Measurements from ENCODE around the gene UBE4B. TPM values are rescaled to one million over a fixed set of nuclear protein-coding genes. Genes with fewer than 3 reads are reported as not detected.

Gene UBE4B
- total and polyA plus RNA-seq, 3 donors from 2014 or later: 26.1 to 63.3 (median 62.0) TPM

DNA sequence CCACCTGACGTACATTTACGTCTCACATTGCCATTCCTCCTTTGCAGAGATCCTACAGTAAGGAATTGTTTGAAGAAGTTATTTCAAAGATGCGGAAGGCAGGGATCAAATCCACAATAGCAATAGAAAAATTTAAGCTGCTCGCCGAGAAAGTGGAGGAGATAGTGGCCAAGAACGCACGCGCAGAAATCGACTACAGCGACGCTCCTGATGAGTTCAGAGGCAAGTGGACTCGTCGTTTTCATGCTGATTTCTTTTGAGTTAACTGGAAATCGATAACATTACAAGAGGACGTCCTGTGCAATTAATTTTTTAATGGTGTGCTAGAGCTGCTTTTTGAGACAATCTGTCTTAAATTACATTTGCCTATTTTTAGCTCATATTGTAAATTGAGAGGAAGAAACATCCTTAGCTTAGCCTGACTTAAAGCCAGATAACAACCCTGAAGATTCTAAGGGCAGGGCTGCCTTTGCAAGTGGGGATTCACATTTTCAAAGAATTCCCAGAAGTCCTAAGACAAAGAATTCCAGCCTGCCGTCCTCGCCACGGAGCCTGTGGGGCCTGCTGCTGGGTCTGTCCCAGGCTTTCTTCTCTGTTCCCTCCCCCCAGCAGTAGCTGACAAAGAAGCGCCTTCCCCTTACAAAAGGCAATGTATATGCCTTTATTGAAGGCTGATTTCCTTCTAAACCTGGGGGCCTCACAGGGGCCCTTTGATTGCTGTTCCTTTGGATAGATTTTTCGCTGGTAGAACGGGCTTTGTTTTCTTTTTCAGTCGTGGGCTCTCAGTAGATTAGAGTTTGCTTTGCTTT, 146.0 kb downstream of the UBE4B start:
- Histone ChIP-seq H3K27ac (no peak overlapping the region), H3K4me3 (no peak overlapping the region), H3K4me1 (no peaks in the 10 kb centered on the region), H3K36me3 (ENCODE audit: low read depth, missing control alignments) (no peaks in the 10 kb centered on the region), H3K27me3 (no peaks in the 10 kb centered on the region), H3K9me3 (no peaks in the 10 kb centered on the region)
- DNase-seq: no peak
- WGBS, 2 donors: 72 to 76% methylated on average over 22 of the region's 22 CpGs
- intact Hi-C loops (cut with DNase I; ENCODE audit: low total_unique reads): no loop called here
- no peak for TF ChIP-seq POLR2A (IDR thresholded peaks at IDR 0.05)
- TF ChIP-seq, protein P1, sequence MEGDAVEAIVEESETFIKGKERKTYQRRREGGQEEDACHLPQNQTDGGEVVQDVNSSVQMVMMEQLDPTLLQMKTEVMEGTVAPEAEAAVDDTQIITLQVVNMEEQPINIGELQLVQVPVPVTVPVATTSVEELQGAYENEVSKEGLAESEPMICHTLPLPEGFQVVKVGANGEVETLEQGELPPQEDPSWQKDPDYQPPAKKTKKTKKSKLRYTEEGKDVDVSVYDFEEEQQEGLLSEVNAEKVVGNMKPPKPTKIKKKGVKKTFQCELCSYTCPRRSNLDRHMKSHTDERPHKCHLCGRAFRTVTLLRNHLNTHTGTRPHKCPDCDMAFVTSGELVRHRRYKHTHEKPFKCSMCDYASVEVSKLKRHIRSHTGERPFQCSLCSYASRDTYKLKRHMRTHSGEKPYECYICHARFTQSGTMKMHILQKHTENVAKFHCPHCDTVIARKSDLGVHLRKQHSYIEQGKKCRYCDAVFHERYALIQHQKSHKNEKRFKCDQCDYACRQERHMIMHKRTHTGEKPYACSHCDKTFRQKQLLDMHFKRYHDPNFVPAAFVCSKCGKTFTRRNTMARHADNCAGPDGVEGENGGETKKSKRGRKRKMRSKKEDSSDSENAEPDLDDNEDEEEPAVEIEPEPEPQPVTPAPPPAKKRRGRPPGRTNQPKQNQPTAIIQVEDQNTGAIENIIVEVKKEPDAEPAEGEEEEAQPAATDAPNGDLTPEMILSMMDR (IDR thresholded peaks at IDR 0.05): no peak

DNA sequence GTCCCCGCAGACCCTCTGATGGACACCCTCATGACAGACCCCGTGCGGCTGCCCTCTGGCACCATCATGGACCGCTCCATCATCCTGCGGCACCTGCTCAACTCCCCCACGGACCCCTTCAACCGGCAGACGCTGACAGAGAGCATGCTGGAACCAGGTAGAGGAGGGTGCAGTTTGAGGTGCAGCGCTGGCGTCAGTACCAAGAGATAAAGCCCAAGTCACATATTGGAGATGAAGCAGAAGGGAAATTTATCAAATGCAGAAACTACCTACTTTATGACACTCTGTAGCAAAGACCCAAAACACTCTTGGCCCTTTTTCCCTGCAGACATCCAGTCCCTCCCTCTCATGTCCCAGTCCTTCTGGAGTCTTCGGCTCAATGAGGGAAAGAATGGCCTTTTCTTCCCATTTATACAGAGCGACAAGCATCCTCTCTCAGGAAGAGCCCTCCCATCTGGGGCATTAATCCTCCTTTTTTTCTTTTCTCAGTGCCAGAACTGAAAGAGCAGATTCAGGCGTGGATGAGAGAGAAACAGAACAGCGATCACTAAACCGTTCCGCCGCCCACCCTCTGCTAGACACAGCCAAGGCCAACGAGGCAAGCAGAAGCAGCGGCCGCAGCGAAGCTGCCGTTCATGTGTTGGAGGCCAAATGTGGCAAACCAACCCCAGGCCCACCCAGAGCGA, 146.8 kb downstream of the UBE4B start:
- no peak for DNase-seq
- Histone ChIP-seq H3K4me3 (no peak overlapping the region), H3K36me3 (ENCODE audit: low read depth, missing control alignments) (no peaks in the 10 kb centered on the region), H3K27ac (no peak overlapping the region), H3K27me3 (no peaks in the 10 kb centered on the region), H3K4me1 (no peaks in the 10 kb centered on the region), H3K9me3 (no peaks in the 10 kb centered on the region)
- 68 to 72% methylated on average over 23 of the region's 23 CpGs for WGBS, 2 donors
- intact Hi-C loops (cut with DNase I; ENCODE audit: low total_unique reads): no loop called here
- no peak for TF ChIP-seq POLR2A (IDR thresholded peaks at IDR 0.05)
- TF ChIP-seq, protein P1 (IDR thresholded peaks at IDR 0.05): no peak

DNA sequence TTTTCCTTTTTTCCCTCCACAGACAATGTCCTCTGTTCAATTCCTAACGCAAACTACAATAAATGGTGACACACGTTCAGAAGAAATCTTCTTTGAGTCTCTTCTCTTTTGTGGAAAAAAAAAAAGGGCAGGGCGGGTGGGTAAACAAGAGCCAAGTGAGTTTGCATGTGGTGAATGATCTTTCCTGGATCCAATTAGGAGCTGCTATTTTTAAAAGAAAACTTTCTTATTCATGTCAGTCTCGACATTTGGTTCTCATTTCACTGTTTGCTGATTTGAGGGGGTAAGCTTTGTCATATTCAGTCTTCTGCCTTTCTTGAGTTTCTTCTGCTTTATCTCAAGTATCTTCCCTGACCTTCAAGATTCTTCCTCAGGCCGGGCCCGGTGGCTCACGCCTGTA, 148.4 kb downstream of the UBE4B start:
- DNase-seq: no peak
- Histone ChIP-seq H3K36me3 (ENCODE audit: low read depth, missing control alignments) (no peaks in the 10 kb centered on the region), H3K9me3 (no peaks in the 10 kb centered on the region), H3K27ac (no peak overlapping the region), H3K4me3 (no peak overlapping the region), H3K4me1 (no peaks in the 10 kb centered on the region), H3K27me3 (no peaks in the 10 kb centered on the region)
- intact Hi-C loops (cut with DNase I; ENCODE audit: low total_unique reads): no loop called here
- TF ChIP-seq POLR2A (IDR thresholded peaks at IDR 0.05): no peak
- TF ChIP-seq, protein P1 (IDR thresholded peaks at IDR 0.05): no peak
- WGBS, 2 donors: 80 to 81% methylated on average over 7 of the region's 7 CpGs

GRCh38 chr1:10185759-10186158, 153.0 kb downstream of the UBE4B start:
- Histone ChIP-seq H3K4me1 (no peaks in the 10 kb centered on the region), H3K36me3 (ENCODE audit: low read depth, missing control alignments) (no peaks in the 10 kb centered on the region), H3K9me3 (no peaks in the 10 kb centered on the region), H3K4me3 (no peak overlapping the region), H3K27ac (no peak overlapping the region), H3K27me3 (no peaks in the 10 kb centered on the region)
- TF ChIP-seq POLR2A (IDR thresholded peaks at IDR 0.05): no peak
- TF ChIP-seq, protein P1 (IDR thresholded peaks at IDR 0.05): no peak
- no peak for DNase-seq
- 90 to 97% methylated on average over 2 of the region's 2 CpGs for WGBS, 2 donors
- intact Hi-C loops (cut with DNase I; ENCODE audit: low total_unique reads): no loop called here

All from testis (tissue), 3 donors.